ENCODE measurements around the gene HSPG2. TPM values are rescaled to one million over a fixed set of nuclear protein-coding genes. Genes with fewer than 3 reads are reported as not detected.

HSPG2 gene
- total and polyA plus RNA-seq, 2 experiments from 2014 or later: 62.3 to 193 TPM

DNA sequence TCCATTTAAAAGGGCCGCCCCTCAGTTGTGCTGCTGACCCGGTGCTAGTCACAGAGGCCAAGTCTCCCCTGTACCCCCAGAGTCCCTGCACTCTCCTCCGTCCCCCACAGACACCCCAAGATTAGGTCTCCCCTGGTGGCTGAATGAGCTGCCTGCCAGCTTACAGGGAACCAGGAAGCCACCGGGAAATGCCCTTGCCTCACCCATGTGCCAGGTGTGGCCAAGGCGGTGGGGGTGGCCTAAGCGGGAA lies 32.7 kb downstream of the HSPG2 start:
- Histone ChIP-seq H3K36me3 (no peaks in the 10 kb centered on the region), H3K27me3 (no peaks in the 10 kb centered on the region), H3K4me3 (no peak overlapping the region), H3K9me3 (ENCODE audit: low read depth) (no peaks in the 10 kb centered on the region), H3K27ac (no peak overlapping the region), H3K4me1 (ENCODE audit: low read depth) (peaks cover 51% of the 10 kb centered on the region)
- no peak for TF ChIP-seq CTCF (IDR thresholded peaks at IDR 0.05; ENCODE audit: low read depth, low read length)
- no peak for DNase-seq (ENCODE audit: low read depth in 1 of 2, low spot score in 1 of 2)

DNA sequence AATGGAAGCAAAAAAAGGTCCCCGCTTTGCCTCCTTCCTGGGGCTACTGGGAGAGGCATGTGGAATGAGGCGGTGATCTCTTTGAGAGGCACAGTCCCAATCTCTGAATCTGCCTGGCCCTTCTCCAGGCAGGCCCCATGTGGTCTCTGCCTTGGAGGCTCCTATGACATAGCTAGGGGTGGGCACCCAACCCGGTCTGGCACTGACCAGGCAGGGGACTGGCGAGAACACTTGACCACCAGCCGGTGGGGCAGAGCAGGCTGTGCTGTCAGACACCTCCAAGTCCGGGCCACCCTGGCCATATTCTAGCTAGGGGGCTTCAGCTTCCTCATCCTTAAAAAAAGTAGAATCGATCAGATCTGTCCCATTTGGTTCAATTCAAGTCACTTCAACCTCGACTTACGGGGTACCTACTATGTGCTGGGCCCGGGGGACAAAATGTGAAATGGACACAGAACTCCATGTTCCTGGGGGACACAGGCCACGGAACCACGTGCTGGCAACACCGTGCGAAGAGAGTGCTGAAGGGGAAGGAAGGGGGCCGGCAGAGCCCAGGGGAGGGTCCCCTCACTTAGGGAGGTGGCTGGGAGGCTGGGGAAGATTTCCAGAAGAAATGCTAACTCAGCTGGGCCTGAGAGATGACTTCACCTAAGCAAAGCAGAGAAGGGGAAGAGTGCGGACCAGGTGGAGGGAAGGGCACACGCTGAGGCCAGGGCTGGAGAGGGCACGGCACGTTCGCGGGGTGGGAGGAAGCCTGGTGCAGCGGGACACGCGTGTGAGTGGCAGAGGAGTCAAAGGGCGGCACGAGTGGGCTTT lies 33.3 kb downstream of the HSPG2 start:
- TF ChIP-seq CTCF (IDR thresholded peaks at IDR 0.05; ENCODE audit: low read depth, low read length): no peak
- no peak for DNase-seq (ENCODE audit: low read depth in 1 of 2, low spot score in 1 of 2)
- no peaks in the 10 kb centered on the region for H3K9me3 ChIP-seq (ENCODE audit: low read depth)
- no peak overlapping the region for H3K4me3 ChIP-seq
- peak overlapping the region; percentile 28 for H3K27ac ChIP-seq
- H3K27me3 ChIP-seq: no peaks in the 10 kb centered on the region
- H3K4me1 ChIP-seq (ENCODE audit: low read depth): peaks cover 46% of the 10 kb centered on the region
- no peaks in the 10 kb centered on the region for H3K36me3 ChIP-seq

GRCh38 chr1:21902026-21903012 lies 34.8 kb downstream of the HSPG2 start:
- Histone ChIP-seq H3K4me1 (ENCODE audit: low read depth) (peaks cover 46% of the 10 kb centered on the region), H3K27me3 (no peaks in the 10 kb centered on the region), H3K36me3 (no peaks in the 10 kb centered on the region), H3K27ac (peak overlapping the region; percentile 47), H3K9me3 (ENCODE audit: low read depth) (no peaks in the 10 kb centered on the region), H3K4me3 (no peak overlapping the region)
- TF ChIP-seq CTCF (IDR thresholded peaks at IDR 0.05; ENCODE audit: low read depth, low read length): no peak
- DNase-seq (ENCODE audit: low read depth in 1 of 2, low spot score in 1 of 2): no peak

GRCh38 chr1:21901473-21901847 lies 35.6 kb downstream of the HSPG2 start:
- Histone ChIP-seq H3K9me3 (ENCODE audit: low read depth) (no peaks in the 10 kb centered on the region), H3K4me3 (no peak overlapping the region), H3K27me3 (no peaks in the 10 kb centered on the region), H3K36me3 (no peaks in the 10 kb centered on the region), H3K27ac (peak overlapping the region; percentile 85), H3K4me1 (ENCODE audit: low read depth) (peaks cover 46% of the 10 kb centered on the region)
- DNase-seq (ENCODE audit: low read depth in 1 of 2, low spot score in 1 of 2): peak in 1 of 2 donors; percentile 23
- TF ChIP-seq CTCF (IDR thresholded peaks at IDR 0.05; ENCODE audit: low read depth, low read length): no peak

DNA sequence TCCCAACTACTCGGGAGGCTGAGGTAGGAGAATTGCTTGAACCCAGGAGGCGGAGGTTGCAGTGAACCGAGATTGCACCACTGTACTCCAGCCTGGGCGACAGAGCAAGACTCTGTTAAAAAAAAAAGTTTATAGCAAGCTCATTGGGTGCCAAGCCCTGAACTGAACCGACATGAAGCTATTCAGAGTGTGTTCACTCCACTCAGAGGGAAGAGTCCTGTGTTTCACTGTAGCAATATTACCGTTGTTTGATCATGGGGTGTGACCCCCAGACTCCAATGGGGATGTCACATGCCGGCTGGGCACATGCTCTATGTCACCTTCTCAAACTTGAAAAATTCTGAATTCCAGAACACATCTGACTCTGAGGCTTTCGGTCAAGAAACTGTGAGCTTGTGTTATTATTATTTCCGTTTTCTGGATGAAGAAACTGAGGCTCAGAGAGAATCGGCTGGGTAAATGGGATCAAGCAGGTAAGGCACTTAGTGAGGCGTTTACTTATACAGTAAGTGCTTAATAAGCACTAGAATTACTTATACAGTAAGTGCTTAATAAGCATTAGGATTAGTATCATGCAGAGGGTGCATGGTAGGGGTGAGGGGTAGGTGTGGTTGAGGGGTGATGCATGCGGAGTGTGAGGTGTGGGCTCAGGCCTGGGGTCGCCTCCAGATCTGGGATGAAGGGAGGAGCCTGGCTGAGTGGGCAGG lies 36.2 kb downstream of the HSPG2 start:
- Histone ChIP-seq H3K4me3 (no peak overlapping the region), H3K27ac (peak overlapping the region; percentile 85), H3K27me3 (no peaks in the 10 kb centered on the region), H3K4me1 (ENCODE audit: low read depth) (peaks cover 46% of the 10 kb centered on the region), H3K36me3 (no peaks in the 10 kb centered on the region), H3K9me3 (ENCODE audit: low read depth) (no peaks in the 10 kb centered on the region)
- no peak for TF ChIP-seq CTCF (IDR thresholded peaks at IDR 0.05; ENCODE audit: low read depth, low read length)
- no peak for DNase-seq (ENCODE audit: low read depth in 1 of 2, low spot score in 1 of 2)

Data from cardiac muscle cell (in vitro differentiated cells and primary cell).